HG03108 (cell line): Measurements from ENCODE around the gene CNIH4.
"Not testable (repeated sequence)": the region's sequence is repeated elsewhere in the genome, so short reads cannot be mapped to it uniquely, and the experiment has no call there.

Experiments
- ATAC-seq: cut with Tn5 transposase; IDR thresholded peaks from one replicate; pipeline ENCODE4 v1.9.1; 2021; ENCODE audit warnings: moderate library complexity; ENCODE audit not compliant: unreplicated experiment

The CNIH4 gene

GRCh38 chr1:224356685-224357625 lies at the start of gene CNIH4:
Gene CNIH4, plus strand, starts transcription at chr1:224356879. Its CDS starts 46 bp downstream, at chr1:224356925.
- peak; percentile 99 for ATAC-seq

- no peak for ATAC-seq
Measured at GRCh38 chr1:224308064-224308463, 48.6 kb upstream of the CNIH4 start.

DNA sequence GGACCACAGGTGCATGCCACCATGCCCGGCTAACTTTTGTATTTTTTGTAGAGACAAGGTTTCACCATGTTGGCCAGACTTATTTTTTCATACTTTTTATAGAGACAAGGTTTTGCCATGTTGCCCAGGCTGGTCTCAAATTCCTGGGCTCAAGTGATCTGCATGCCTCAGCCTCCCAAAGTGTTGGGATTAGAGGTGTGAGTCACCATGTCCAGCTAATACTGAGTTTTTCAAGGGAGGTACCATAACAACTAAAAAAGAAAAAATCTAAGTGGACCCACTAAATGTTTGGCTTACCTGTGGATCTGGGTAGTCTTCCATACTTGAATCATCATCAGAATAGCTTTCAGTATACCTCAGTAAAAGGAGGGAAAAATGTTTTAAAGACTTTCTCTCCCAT lies 45.2 kb upstream of the CNIH4 start:
- not testable (repeated sequence) for ATAC-seq

GRCh38 chr1:224312025-224312424 lies 44.7 kb upstream of the CNIH4 start:
- no peak for ATAC-seq

- ATAC-seq: no peak
Measured at GRCh38 chr1:224317383-224318045, 39.2 kb upstream of the CNIH4 start.

DNA sequence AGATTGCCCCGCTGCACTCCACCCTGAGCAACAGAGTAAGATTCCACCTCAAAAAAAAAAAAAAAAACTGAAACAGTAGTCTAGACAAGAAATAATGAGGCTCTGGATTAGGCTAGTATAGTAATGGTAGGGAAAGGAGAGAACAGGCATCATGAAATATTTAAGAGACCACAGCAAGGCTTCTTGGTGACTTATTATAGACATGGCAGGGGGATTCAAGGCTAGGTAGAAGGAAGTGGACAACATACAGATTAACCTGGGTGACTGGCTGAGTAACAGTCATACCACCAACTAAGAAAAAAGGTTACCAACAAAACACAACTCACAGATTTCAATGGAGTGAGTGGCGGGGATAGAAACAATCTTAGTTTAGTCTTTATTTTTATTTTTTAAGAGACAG lies 35.0 kb upstream of the CNIH4 start:
- ATAC-seq: no peak

DNA sequence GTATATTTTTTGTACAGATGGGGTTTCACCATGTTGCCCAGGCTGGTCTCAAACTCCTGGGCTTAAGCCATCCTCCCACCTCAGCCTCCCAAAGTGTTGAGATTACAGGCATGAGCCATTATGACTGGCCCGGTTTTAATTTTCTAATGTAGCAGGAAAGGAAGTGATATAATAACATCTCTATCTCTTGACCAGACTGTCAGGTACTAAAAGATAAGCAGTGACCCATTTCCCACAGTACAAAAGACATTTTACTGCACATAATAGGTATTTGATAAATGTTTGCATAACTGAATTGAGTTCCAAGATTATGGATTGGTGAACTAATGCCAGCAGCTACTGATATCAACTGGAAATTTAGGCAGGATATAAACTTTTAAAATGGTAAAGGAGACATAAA lies 30.7 kb upstream of the CNIH4 start:
- no peak for ATAC-seq

DNA sequence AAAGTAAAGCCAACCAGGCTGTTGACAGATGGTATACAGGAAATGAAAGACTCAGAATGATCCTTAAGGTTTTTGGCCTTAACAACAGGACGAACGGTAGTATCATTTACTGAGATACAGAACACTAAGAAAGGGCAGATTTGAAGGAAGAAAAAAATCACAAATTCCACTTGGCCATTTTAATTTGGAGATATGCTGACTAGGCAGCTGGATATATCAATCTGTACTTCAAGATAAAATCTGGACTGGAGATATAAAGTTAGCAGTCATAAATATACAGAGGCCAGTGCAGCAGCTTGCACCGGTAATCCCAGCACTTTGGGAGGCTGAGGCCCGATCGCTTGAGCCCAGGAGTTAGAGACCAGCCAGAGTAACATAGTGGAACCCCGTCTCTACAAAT lies 28.0 kb upstream of the CNIH4 start:
- ATAC-seq: no peak

DNA sequence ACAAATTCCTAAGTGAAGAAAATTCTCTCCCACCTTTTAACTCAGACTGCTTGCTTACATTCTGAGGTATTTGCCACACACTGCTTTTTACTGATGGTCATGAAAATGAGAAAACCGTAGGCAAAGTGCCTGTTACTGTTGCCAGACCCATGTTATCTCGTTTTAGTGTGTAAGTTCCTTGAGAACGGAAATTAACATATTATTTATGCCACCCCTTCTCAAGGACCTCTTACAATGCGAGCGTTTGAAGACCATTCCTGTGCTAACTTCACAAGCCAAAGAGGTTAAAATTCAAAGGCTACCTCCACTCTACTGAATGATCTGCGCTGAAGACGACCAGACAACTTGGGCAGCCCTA lies 27.2 kb upstream of the CNIH4 start:
- ATAC-seq: no peak

- peak; percentile 79 for ATAC-seq
Measured at GRCh38 chr1:224329842-224330753, 26.6 kb upstream of the CNIH4 start, which contains the start of gene NVL. Gene NVL, minus strand, starts transcription at chr1:224330172. Its CDS starts 45 bp downstream, at chr1:224330127.

DNA sequence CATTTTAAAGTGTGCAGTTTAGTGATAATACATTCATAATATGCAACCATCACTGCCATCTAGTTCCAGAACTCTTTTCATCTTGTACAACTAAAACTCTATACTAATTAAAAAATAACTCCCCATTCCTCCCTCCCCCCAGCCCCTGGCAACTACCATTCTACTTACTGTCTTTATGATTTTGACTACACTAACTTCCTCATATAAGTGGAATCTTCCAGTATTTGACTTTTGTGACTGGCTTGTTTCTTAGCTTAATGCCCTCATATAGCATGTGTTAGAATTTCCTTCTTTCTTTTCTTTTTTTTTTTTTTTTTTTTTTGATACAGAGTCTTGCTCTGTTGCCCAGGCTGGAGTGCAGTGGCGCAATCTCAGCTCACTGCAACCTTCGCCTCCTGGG lies 25.4 kb upstream of the CNIH4 start:
- ATAC-seq: no peak

GRCh38 chr1:224331824-224332223 lies 24.9 kb upstream of the CNIH4 start:
- ATAC-seq: no peak

DNA sequence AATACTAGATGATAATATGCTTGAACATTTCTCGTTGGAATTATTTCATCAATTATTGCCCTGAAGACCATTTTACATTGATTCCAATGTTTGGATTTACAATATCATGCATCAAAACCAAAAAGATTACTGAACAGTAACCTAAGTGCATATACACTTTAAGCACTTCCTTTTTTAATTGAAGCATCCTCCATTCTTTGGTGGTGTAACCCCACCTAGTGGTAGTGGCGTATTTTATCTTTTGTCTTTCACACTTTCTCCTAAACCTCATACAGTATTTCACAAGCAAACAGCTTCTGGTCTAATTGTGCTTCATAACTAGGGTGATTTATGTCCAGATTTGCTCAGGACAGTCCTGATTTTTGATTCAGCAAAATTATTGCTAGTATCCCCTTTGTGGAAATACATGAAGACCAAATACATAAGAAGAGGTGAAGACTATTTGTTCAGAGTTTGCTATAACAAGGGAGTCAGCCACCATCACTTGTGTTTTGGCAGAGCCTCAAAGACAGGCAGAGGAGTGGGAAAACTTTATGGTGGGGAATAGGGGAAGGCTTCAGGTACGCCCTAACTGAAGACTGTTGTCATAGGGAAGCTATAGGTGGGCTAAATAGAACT lies 23.3 kb upstream of the CNIH4 start:
- peak; percentile 40 for ATAC-seq

- ATAC-seq: no peak
Measured at GRCh38 chr1:224333939-224334786, 22.5 kb upstream of the CNIH4 start.

- no peak for ATAC-seq
Measured at GRCh38 chr1:224338150-224338838, 18.4 kb upstream of the CNIH4 start.

DNA sequence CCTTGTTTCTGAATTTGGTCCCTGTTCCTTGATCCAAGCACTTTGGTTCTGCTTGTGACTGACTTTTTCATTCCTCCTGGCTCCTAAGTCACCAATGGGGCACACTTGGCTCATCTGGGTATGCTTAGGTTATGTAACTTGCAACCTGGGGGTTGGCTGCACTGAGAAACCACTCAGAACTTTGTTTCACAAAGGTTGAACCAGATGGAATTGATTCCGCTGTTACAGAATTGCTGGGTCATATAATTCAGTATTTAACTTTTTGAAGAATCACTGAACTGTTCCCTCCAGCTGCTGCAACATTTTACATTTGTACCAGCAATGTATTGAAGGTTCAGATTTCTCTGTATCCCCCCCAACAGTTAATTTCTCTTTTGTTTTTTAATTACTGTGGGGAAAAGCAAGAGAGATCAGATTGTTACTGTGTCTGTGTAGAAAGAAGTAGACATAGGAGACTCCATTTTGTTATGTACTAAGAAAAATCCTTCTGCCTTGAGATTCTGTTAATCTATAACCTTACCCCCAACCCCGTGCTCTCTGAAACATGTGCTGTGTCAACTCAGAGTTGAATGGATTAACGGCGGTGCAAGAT lies 17.1 kb upstream of the CNIH4 start:
- ATAC-seq: no peak

GRCh38 chr1:224340453-224341384 lies 16.0 kb upstream of the CNIH4 start:
- not testable (repeated sequence) for ATAC-seq

DNA sequence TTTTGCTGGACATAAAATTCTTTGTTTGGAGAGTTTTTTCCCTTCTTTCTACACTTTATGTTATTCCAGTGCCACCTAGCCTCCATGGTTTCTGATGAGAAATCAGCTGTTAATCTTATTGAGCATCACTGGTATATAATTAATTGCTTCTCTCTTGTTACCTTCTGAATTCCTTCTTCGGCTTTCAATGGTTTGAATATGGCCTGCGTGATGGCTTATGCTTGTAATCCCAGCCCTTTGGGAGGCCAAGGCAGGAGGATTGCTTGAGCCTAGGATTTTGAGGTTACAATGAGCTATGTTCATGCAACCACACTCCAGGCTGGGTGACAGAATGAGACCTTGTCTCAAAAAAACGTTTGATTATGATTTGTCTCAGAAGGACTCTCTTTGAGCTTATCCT lies 13.0 kb upstream of the CNIH4 start:
- ATAC-seq: no peak
